GM19099 (cell line): Measurements from ENCODE around the gene RGS19.

Experiments
- POLR2A ChIP-seq: IDR thresholded peaks from 3 replicates; pipeline ENCODE4 v1.6.1; 2011; ENCODE audit warnings: low read depth; ENCODE audit not compliant: insufficient read length; ENCODE audit errors: extremely low read depth

The RGS19 gene

GRCh38 chr20:64052987-64053840, 26.1 kb downstream of the RGS19 start:
- TF ChIP-seq POLR2A = no peak

- TF ChIP-seq POLR2A = no peak
Measured at GRCh38 chr20:64052326-64052722, 27.0 kb downstream of the RGS19 start.

- TF ChIP-seq POLR2A = no peak
Measured at GRCh38 chr20:64051561-64052325, 27.6 kb downstream of the RGS19 start.

GRCh38 chr20:64051033-64051452, 28.3 kb downstream of the RGS19 start:
- TF ChIP-seq POLR2A = no peak

DNA sequence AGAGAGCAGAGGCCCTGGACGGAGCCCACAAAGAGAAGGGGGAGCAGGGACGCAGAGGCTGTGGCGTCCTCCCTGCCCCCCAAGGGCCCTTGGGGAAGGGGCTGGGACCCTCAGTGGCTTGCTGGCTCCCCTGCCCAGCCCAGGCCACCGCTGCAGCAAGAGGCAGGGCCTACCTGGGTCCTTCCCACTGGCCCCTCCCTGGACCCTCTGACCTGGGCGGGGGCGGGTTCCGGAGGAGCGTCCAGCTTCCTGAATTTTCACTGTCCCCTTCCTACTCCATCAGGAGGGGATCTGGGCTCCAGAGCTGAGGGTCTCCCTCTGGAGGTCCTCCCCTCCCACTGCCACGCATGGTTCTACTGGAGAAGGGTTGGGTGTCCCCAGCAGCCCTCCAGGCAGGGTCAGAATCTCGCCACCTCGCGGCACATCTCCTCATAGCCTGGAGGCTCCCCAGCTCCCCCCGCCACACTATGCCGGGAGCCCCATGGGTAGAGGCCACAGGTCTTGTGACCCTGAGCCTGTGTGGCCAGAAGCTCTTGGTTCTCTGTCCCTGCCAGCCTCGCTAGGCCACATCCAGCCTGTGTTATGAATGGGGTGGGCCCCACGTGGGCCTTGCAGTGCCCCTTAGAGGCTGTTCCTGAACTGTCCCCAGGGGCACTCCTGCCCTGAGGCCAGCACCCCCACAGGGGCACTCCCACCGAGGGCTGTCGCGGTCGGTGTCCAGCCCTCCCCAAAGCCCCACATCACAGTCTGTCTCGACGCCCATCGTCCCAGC, 28.9 kb downstream of the RGS19 start:
- TF ChIP-seq POLR2A = no peak

- TF ChIP-seq POLR2A = no peak
Measured at GRCh38 chr20:64049878-64050260, 29.4 kb downstream of the RGS19 start.

GRCh38 chr20:64049060-64049877, 30.0 kb downstream of the RGS19 start, which contains the start of gene SOX18:
Gene SOX18, minus strand, starts transcription at chr20:64049639. Its CDS starts 123 bp downstream, at chr20:64049516.
- no peak for TF ChIP-seq POLR2A

- no peak for TF ChIP-seq POLR2A
Measured at GRCh38 chr20:64048402-64049044, 30.8 kb downstream of the RGS19 start.

GRCh38 chr20:64047968-64048401, 31.3 kb downstream of the RGS19 start:
- TF ChIP-seq POLR2A = no peak

GRCh38 chr20:64047046-64047389, 32.3 kb downstream of the RGS19 start:
- no peak for TF ChIP-seq POLR2A

GRCh38 chr20:64045346-64046011, 33.8 kb downstream of the RGS19 start:
- TF ChIP-seq POLR2A = no peak

DNA sequence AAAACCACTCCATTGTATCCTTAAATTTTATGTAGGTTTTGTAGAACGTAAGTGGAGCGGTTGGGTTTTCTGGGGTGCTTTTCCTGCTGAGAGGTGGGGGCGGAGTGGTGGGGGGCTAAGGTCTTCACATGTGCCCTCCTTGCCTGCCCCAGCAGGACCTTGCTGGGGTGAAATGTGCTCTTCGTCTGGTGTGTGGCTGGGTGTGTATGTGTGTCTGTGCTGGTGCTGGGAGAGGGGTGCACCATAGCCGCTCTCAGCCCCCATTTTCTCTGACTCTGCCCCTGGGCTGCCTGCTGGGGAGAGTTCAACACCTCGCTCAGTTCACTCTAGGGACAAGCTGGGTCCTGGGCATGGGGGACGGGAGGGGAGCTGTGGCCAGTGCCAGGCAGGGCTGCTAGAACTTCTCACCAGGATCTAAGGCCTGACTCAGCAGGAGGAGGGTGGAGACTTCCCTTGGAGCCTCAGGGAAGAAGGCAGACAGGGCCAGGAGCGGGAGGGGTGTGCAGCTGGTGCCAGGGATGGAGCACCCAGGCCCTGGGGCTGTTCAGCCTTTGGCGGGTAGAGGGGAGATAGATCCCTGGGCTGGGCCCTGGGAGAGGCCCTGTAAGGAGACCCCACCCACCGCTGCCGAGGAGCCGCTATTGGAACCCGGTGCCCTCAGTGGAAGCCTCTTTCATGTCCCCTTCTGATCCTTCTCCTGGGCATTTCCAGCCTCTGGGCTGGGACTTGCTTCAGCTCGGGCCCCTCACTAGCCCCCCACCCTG, 34.7 kb downstream of the RGS19 start:
- no peak for TF ChIP-seq POLR2A

GRCh38 chr20:64043768-64044167, 35.5 kb downstream of the RGS19 start:
- no peak for TF ChIP-seq POLR2A
